HG03354 (cell line): ENCODE measurements around the gene SLC35F6.
"Not testable (repeated sequence)": the region's sequence is repeated elsewhere in the genome, so short reads cannot be mapped to it uniquely, and the experiment has no call there.

Experiments used
- ATAC-seq: cut with Tn5 transposase; IDR thresholded peaks from one replicate; pipeline ENCODE4 v1.9.1; 2021; ENCODE audit warnings: mild to moderate bottlenecking; ENCODE audit not compliant: unreplicated experiment, poor library complexity, severe bottlenecking

Gene SLC35F6

GRCh38 chr2:26730549-26731344, 33.3 kb upstream of the SLC35F6 start:
- ATAC-seq, result no peak

- ATAC-seq, result no peak
Measured at GRCh38 chr2:26731714-26732113, 32.4 kb upstream of the SLC35F6 start.

- ATAC-seq, result no peak
Measured at GRCh38 chr2:26732446-26732845, 31.6 kb upstream of the SLC35F6 start.

GRCh38 chr2:26733413-26733812, 30.7 kb upstream of the SLC35F6 start:
- ATAC-seq, result no peak

GRCh38 chr2:26735097-26735496, 29.0 kb upstream of the SLC35F6 start:
- ATAC-seq, result no peak

- ATAC-seq, result no peak
Measured at GRCh38 chr2:26735883-26736588, 28.0 kb upstream of the SLC35F6 start.

- ATAC-seq, result no peak
Measured at GRCh38 chr2:26737221-26737620, 26.9 kb upstream of the SLC35F6 start.

- ATAC-seq, result no peak
Measured at GRCh38 chr2:26738481-26738880, 25.6 kb upstream of the SLC35F6 start.

- ATAC-seq, result no peak
Measured at GRCh38 chr2:26739514-26739913, 24.6 kb upstream of the SLC35F6 start.

- ATAC-seq, result no peak
Measured at GRCh38 chr2:26740346-26740745, 23.7 kb upstream of the SLC35F6 start.

GRCh38 chr2:26740890-26741302, 23.2 kb upstream of the SLC35F6 start:
- ATAC-seq, result peak; percentile 60

- ATAC-seq, result no peak
Measured at GRCh38 chr2:26742048-26742770, 21.9 kb upstream of the SLC35F6 start.

GRCh38 chr2:26743852-26744251, 20.2 kb upstream of the SLC35F6 start:
- ATAC-seq, result no peak

- no peak for ATAC-seq
Measured at GRCh38 chr2:26744953-26745352, 19.1 kb upstream of the SLC35F6 start.

GRCh38 chr2:26745609-26746327, 18.3 kb upstream of the SLC35F6 start:
- peak; percentile 51 for ATAC-seq

GRCh38 chr2:26746934-26747333, 17.1 kb upstream of the SLC35F6 start:
- ATAC-seq, result no peak

- not testable (repeated sequence) for ATAC-seq
Measured at GRCh38 chr2:26749787-26750420, 14.2 kb upstream of the SLC35F6 start.

GRCh38 chr2:26750467-26750866, 13.6 kb upstream of the SLC35F6 start:
- not testable (repeated sequence) for ATAC-seq

- ATAC-seq, result no peak
Measured at GRCh38 chr2:26752656-26753055, 11.4 kb upstream of the SLC35F6 start.
